ENCODE data around the gene ARID4A.
"Not testable (repeated sequence)": the region's sequence is repeated elsewhere in the genome, so short reads cannot be mapped to it uniquely, and the experiment has no call there.

The ARID4A gene

GRCh38 chr14:58296726-58297125, 1.6 kb upstream of the ARID4A start:
- DNase-seq = no peak

GRCh38 chr14:58297412-58297761, 968 bp upstream of the ARID4A start:
- peak; percentile 51 for DNase-seq

DNA sequence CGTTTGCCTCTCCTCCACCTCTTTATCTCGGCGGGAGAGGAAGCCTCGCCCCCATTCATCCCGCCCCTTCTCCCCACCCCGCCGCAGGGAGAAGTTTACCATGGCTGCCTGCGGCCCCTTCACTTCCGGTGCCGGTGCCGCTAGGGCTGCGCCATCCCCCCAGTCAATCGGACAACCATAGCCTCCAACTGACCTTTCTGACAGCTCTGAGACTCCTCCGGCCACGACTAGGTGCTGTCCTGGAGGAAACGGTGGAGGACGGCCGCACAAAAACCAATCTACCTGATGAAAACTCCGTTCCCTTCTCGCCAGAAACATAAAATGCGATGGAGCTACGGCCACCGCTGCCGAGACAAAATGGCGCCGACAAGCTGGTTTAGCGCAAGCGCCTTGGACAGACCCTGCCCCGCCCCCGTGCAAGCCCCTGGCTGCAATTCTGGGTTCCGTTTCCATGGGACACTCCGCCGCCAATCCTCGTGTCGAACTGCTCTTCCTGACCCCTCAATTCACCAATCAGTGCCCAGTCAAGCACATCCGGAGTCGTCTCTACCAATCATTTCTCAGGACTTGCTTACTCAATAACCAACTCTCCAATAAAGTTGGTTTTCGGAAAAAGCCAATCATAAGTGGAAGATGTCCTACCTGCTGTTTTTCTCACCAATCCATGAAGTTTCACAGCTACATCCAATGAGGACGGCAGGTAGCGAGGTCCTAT, 436 bp upstream of the ARID4A start:
- DNase-seq = peak; percentile 100

DNA sequence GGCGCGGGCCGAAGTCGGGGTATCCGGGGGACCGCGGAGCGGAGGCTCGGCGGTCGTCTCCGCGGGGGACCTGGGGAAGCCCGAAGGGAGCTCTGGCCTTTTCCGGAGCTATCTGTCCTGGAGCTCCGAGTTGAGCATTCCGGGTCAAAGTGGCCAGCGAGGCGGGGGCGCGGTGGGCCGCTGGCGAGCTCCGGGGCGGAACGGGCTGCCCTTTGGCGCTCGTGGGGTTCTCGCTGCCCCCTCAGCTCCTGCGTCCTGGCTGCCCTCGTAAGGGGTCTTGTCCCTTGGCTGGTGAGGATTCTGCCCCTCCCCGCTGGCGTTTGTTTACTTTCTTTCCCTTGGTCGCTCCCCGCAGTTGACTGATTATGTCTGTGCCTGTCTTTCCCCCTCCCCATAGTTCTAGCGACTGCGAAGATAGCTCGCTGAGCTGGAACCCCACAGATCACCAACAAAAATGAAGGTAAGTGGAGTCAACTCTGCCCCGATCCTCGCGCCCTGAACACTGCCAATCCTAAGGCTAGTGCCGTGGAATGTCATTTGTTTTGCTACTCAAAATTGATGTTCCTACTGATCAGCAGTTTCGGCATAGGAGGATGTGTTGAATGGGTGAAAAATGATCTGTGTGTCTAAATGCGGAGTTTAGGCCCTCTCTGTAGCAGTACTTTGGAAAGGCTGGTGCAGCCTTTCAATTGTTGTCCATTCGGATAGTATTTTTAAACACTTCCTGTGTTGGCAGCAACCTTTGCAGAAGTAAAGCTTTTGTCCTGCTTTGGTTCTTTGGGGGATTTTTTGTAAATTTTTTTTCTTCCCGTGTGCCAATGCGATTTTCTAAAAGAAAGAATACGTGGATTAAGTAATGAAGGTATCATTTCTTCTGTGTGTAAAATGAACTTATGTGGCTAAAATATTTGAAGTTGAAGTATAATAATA, 1.3 kb downstream of the ARID4A start:
- DNase-seq = peak; percentile 11

DNA sequence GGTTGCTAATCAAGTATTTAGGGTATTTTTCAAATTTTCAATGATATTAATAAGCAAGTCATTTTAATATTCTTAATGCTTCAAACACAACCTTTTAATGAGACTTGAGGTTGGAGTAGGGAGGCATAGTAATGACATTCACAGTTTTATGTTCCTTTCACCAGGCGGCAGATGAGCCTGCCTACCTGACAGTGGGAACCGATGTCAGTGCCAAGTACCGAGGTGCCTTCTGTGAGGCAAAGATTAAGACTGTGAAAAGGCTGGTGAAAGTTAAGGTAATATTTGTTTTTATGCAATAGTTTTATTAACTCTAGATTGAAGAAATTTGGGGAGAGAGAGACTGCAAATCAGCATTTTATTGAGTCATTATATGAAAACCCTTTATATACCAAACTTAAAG, 3.1 kb downstream of the ARID4A start:
- DNase-seq = no peak

- DNase-seq = no peak
Observed at GRCh38 chr14:58305730-58306129, 7.4 kb downstream of the ARID4A start.

- no peak for DNase-seq
Observed at GRCh38 chr14:58307597-58308316, 9.4 kb downstream of the ARID4A start.

DNA sequence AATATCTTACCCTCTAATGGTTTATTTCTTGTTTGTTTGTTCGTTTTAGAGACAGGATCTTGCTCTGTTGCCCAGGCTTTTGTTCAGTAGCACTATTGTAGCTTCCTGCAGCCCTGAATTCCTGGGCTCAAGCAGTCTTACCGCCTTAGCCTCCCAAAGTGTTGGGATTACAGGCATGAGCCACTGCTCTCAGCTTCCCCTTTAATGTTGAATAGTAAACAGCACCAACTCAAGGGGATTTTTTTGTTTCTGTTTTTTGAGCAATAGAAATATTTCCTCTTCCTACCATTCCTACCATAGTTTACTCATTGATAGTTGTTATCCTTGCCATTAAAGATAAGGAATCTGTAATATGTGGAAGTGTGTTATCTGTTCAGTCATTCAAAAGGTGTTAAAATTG, 10.7 kb downstream of the ARID4A start:
- DNase-seq = no peak

- DNase-seq = no peak
Observed at GRCh38 chr14:58313699-58314098, 15.3 kb downstream of the ARID4A start.

DNA sequence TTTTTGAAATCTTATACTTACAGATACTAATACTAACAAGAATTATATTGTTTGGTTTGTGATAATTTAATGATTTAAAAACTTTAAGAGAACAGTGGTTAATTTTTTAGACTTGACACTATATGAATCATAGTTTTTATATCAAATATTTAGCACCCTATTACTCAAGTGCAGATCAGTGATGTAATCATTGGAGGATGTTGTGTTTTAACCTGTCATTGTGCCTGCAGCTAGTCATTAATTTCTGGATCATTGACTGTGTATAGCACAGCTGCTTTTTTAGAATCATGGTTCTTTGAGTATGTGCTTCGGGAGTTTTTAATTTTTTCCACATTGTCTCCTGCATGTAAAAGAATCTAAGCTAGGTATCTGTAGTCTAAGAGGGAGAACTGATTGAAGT, 17.3 kb downstream of the ARID4A start:
- peak; percentile 19 for DNase-seq

- DNase-seq = no peak
Observed at GRCh38 chr14:58327019-58327418, 28.7 kb downstream of the ARID4A start.

DNA sequence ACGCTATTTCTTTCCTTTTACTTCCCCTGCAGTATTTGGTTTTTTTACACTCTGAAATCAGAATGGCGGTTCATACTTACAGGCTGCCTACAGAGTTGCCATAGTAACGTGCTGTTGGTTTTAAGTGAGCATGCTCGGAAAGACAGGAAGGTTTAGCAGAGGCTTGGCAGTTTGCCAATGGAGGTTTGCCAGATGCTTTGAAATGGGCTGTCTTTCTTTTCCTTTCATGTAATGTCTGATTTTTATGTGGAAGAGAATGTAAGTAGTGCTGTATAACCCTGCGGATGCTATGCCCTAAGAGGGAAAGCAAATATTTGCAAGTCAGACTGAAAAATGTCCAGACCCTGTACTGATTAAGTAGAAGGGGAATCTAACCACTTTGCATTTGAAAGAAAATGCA, 32.8 kb downstream of the ARID4A start:
- DNase-seq = peak; percentile 95

- no peak for DNase-seq
Observed at GRCh38 chr14:58332561-58332960, 34.2 kb downstream of the ARID4A start.

GRCh38 chr14:58339666-58340065, 41.3 kb downstream of the ARID4A start:
- not testable (repeated sequence) for DNase-seq

DNA sequence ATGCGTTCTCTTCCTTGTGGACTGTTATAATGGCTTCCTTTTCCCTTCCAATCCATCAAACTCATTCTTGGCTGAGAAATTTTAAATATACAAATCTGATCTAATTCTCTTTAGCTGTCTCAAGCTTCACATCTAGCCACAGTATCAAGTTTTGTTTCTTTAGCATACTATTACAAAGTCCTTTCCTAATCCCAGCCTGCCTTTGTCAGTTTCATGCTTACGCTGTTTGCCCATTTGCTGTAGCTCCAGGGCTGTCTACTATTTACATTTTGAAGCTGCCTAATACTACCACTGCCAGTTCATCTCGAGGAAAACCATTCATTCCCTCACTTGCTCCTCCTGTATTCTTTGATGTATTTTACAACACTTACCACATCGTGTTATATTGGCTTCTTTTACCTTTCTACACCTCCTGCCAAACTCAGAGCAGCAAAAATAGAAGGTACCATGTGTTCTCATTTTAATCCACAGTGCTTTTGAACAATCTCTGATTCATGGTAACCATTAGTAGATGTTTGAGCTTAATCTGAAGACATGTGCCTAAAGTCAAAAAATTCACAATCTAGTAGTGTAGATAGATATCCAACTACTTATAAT, 42.9 kb downstream of the ARID4A start:
- no peak for DNase-seq

DNA sequence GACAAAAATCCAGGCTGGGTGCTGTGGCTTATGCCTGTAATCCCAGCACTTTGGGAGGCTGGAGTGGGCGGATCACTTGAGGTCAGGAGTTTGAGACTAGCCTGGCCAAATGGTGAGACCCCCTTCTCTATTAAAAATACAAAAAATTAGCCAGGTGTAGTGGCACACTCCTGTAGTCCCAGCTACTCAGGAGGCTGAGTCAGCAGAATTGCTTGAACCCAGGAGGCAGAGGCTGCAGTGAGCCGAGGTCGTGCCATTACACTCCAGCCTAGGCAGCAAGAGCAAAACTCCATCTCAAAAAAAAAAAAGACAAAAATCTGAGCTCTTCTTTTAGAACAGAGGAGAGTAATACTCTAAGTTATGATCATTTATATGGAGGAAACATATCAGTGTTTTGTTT, 45.2 kb downstream of the ARID4A start:
- not testable (repeated sequence) for DNase-seq

GRCh38 chr14:58353516-58354299, 55.4 kb downstream of the ARID4A start:
- no peak for DNase-seq

DNA sequence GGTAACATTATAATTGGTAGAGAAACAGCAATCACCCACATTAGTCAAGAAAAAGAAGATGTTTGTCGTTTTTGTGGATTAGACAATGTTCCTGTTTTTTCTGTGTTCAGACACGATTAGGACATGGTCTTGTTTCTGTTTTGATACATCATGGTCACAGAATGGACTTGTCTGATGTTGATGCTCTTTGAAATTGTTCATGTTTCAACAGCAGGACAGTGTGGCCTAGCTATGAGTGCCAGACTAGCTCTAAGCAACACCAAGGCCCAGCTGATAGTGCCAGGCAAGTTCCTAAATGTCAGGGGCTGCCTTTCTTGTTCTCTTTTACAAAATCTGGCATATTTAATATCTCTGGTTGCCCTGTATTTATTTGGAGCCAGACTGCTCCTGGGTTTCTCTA, 56.5 kb downstream of the ARID4A start:
- no peak for DNase-seq

- no peak for DNase-seq
Observed at GRCh38 chr14:58356268-58356667, 57.9 kb downstream of the ARID4A start.

DNA sequence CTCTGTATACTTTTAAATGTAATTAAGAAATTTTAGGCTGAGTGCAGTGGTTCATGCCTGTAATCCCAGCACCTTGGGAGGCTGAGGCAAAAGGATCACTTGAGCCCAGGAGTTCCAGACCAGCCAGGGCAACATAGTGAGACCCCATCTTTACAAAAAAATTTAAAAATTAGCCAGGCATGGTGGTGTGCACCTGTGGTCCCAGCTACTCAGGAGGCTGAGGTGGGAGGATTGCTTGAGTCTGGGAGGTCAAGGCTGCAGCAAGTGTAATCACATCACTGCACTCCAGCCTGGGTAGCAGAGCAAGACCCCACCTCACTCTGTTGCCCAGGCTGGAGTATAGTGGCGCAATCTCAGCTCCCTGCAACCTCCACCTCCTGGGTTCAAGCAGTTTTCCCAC, 63.9 kb downstream of the ARID4A start:
- not testable (repeated sequence) for DNase-seq

- peak; percentile 16 for DNase-seq
Observed at GRCh38 chr14:58362798-58363412, 64.5 kb downstream of the ARID4A start.

DNA sequence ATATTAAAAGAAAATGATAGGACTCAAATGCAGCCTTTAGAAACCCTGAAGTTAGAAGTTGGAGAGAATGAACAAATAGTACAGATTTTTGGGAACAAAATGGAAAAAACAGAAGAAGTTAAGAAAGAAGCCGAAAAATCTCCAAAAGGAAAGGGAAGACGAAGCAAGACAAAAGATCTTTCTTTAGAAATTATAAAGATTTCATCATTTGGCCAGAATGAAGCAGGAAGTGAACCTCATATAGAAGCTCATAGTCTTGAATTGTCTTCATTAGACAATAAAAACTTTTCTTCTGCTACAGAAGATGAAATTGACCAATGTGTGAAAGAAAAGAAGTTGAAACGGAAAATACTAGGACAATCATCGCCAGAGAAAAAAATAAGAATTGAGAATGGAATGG, 66.0 kb downstream of the ARID4A start:
- no peak for DNase-seq
